ENCODE results near the gene MACF1.

The MACF1 gene

GRCh38 chr1:39183503-39184353, 20.8 kb upstream of the MACF1 start:
- H3K4me1 ChIP-seq (ENCODE audit: low read length), result peaks cover 20% of the 10 kb centered on the region
- H2AFZ ChIP-seq (ENCODE audit: low read length), result peak overlapping the region; percentile 23
- no peaks in the 10 kb centered on the region for H3K9me3 ChIP-seq (replicated peaks; ENCODE audit: insufficient read depth, low read length)
- H3F3A ChIP-seq (ENCODE audit: insufficient read depth, low read length), result peaks cover 15% of the 10 kb centered on the region; the same call in 1 of the 2 replicates
- H4K20me1 ChIP-seq (ENCODE audit: insufficient read depth, low read length), result no peaks in the 10 kb centered on the region
- peak; percentile 83 for TF ChIP-seq CTCF (IDR thresholded peaks at IDR 0.05; ENCODE audit: low read length)
- no peak for TF ChIP-seq EZH2 (optimal IDR thresholded peaks at IDR 0.05; ENCODE audit: low read depth, low read length)
- TF ChIP-seq EZH2phosphoT487 (IDR thresholded peaks at IDR 0.05; ENCODE audit: low read length), result no peak
- H3K9me2 ChIP-seq (replicated peaks; ENCODE audit: insufficient read depth, low read length), result no peaks in the 10 kb centered on the region
- H3K27me3 ChIP-seq (replicated peaks; ENCODE audit: insufficient read depth, low read length), result no peaks in the 10 kb centered on the region
- peak overlapping the region; percentile 69 for H3K27ac ChIP-seq (ENCODE audit: low read length)
- H3K9ac ChIP-seq (ENCODE audit: low read length), result peak overlapping the region; percentile 20; the same call in 1 of the 2 replicates
- no peak overlapping the region for H3K4me3 ChIP-seq (ENCODE audit: low read length)
- peak overlapping the region; percentile 42 for H3K4me2 ChIP-seq (ENCODE audit: low read depth, low read length)
- H3K79me2 ChIP-seq (ENCODE audit: low read length), result no peaks in the 10 kb centered on the region
- peak; percentile 85 for DNase-seq
- H3K36me3 ChIP-seq (replicated peaks; ENCODE audit: insufficient read depth, low read length), result no peaks in the 10 kb centered on the region

GRCh38 chr1:39184354-39184818, 20.1 kb upstream of the MACF1 start:
- H3K27ac ChIP-seq (ENCODE audit: low read length), result peak overlapping the region; percentile 69
- 0 out of 2 replicates have a peak overlapping the region, but pooled peaks have one; percentile 5 for H3K9ac ChIP-seq (ENCODE audit: low read length)
- H3K4me2 ChIP-seq (ENCODE audit: low read depth, low read length), result peak overlapping the region; percentile 42
- TF ChIP-seq EZH2phosphoT487 (IDR thresholded peaks at IDR 0.05; ENCODE audit: low read length) (no peak), EZH2 (optimal IDR thresholded peaks at IDR 0.05; ENCODE audit: low read depth, low read length) (no peak), CTCF (IDR thresholded peaks at IDR 0.05; ENCODE audit: low read length) (no peak)
- no peak for DNase-seq
- H3K9me3 ChIP-seq (replicated peaks; ENCODE audit: insufficient read depth, low read length), result no peaks in the 10 kb centered on the region
- H3K4me1 ChIP-seq (ENCODE audit: low read length), result peaks cover 25% of the 10 kb centered on the region
- H3K27me3 ChIP-seq (replicated peaks; ENCODE audit: insufficient read depth, low read length), result no peaks in the 10 kb centered on the region
- no peak overlapping the region for H3K4me3 ChIP-seq (ENCODE audit: low read length)
- peak overlapping the region; percentile 16; the same call in 1 of the 2 replicates for H2AFZ ChIP-seq (ENCODE audit: low read length)
- H3F3A ChIP-seq (ENCODE audit: insufficient read depth, low read length), result peaks cover 15% of the 10 kb centered on the region; the same call in 1 of the 2 replicates
- H3K36me3 ChIP-seq (replicated peaks; ENCODE audit: insufficient read depth, low read length), result no peaks in the 10 kb centered on the region
- no peaks in the 10 kb centered on the region for H3K79me2 ChIP-seq (ENCODE audit: low read length)
- H3K9me2 ChIP-seq (replicated peaks; ENCODE audit: insufficient read depth, low read length), result no peaks in the 10 kb centered on the region
- H4K20me1 ChIP-seq (ENCODE audit: insufficient read depth, low read length), result no peaks in the 10 kb centered on the region

- Histone ChIP-seq H4K20me1 (ENCODE audit: insufficient read depth, low read length) (no peaks in the 10 kb centered on the region), H2AFZ (ENCODE audit: low read length) (no peak overlapping the region), H3K27me3 (replicated peaks; ENCODE audit: insufficient read depth, low read length) (no peaks in the 10 kb centered on the region), H3K4me3 (ENCODE audit: low read length) (no peak overlapping the region), H3K4me2 (ENCODE audit: low read depth, low read length) (no peak overlapping the region), H3K36me3 (replicated peaks; ENCODE audit: insufficient read depth, low read length) (no peaks in the 10 kb centered on the region), H3K79me2 (ENCODE audit: low read length) (peaks cover 4% of the 10 kb centered on the region; the same call in 1 of the 2 replicates), H3F3A (ENCODE audit: insufficient read depth, low read length) (peaks cover 20% of the 10 kb centered on the region), H3K9me2 (replicated peaks; ENCODE audit: insufficient read depth, low read length) (no peaks in the 10 kb centered on the region), H3K27ac (ENCODE audit: low read length) (no peak overlapping the region), H3K9ac (ENCODE audit: low read length) (no peak overlapping the region), H3K4me1 (ENCODE audit: low read length) (peaks cover 30% of the 10 kb centered on the region), H3K9me3 (replicated peaks; ENCODE audit: insufficient read depth, low read length) (no peaks in the 10 kb centered on the region)
- DNase-seq, result no peak
- TF ChIP-seq EZH2 (optimal IDR thresholded peaks at IDR 0.05; ENCODE audit: low read depth, low read length), result no peak
- TF ChIP-seq EZH2phosphoT487 (IDR thresholded peaks at IDR 0.05; ENCODE audit: low read length), result no peak
- no peak for TF ChIP-seq CTCF (IDR thresholded peaks at IDR 0.05; ENCODE audit: low read length)
Measured at GRCh38 chr1:39187275-39188046, 17.0 kb upstream of the MACF1 start.
